Measurements from ENCODE around the gene NRXN3. TPM values are rescaled to one million over a fixed set of nuclear protein-coding genes. Genes with fewer than 3 reads are reported as not detected.

Gene NRXN3
- polyA plus RNA-seq, 1 of the 3 experiments (the other 2 are of a cell fraction), result 1.6 TPM

DNA sequence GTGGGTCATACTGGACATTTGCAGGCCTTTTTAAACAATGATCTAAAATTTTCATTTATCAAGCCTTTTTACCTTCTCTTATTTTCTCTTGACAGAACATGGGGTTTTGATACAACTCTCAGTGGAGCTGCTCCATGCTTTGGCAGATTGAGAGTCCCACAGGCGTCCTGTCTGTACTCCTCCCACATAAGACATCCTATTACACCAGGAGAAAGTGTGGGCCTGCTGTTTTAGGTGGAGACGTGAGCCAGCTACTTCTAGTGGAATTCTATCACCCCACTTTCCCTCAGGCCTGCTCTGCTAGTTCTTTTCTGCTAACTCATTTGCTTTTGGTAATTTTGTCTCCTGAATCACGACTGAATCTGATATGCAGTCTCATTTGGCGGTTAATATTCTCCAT lies 33.5 kb upstream of the NRXN3 start (continued):
- TF ChIP-seq, protein P1, sequence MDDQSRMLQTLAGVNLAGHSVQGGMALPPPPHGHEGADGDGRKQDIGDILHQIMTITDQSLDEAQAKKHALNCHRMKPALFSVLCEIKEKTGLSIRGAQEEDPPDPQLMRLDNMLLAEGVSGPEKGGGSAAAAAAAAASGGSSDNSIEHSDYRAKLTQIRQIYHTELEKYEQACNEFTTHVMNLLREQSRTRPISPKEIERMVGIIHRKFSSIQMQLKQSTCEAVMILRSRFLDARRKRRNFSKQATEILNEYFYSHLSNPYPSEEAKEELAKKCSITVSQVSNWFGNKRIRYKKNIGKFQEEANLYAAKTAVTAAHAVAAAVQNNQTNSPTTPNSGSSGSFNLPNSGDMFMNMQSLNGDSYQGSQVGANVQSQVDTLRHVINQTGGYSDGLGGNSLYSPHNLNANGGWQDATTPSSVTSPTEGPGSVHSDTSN (IDR thresholded peaks at IDR 0.05), result no peak

GRCh38 chr14:78141590-78141989 lies 28.6 kb upstream of the NRXN3 start:
- H3K9me2 ChIP-seq, result no peaks in the 10 kb centered on the region
- H3K27ac ChIP-seq (ENCODE audit: low read depth in 2 of 2, low read length in 1 of 2), result no peak overlapping the region
- H3K4me2 ChIP-seq, result no peak overlapping the region
- no peak overlapping the region for H3K4me3 ChIP-seq (ENCODE audit: low read depth in 2 of 2, low read length in 1 of 2)
- no peaks in the 10 kb centered on the region for H3F3A ChIP-seq (replicated peaks; ENCODE audit: insufficient read depth)
- no peak for TF ChIP-seq MEF2A (IDR thresholded peaks at IDR 0.05; ENCODE audit: borderline replicate concordance, low read depth)
- no peak for TF ChIP-seq RCOR1 (IDR thresholded peaks at IDR 0.05; ENCODE audit: low read length)
- TF ChIP-seq, protein P2, sequence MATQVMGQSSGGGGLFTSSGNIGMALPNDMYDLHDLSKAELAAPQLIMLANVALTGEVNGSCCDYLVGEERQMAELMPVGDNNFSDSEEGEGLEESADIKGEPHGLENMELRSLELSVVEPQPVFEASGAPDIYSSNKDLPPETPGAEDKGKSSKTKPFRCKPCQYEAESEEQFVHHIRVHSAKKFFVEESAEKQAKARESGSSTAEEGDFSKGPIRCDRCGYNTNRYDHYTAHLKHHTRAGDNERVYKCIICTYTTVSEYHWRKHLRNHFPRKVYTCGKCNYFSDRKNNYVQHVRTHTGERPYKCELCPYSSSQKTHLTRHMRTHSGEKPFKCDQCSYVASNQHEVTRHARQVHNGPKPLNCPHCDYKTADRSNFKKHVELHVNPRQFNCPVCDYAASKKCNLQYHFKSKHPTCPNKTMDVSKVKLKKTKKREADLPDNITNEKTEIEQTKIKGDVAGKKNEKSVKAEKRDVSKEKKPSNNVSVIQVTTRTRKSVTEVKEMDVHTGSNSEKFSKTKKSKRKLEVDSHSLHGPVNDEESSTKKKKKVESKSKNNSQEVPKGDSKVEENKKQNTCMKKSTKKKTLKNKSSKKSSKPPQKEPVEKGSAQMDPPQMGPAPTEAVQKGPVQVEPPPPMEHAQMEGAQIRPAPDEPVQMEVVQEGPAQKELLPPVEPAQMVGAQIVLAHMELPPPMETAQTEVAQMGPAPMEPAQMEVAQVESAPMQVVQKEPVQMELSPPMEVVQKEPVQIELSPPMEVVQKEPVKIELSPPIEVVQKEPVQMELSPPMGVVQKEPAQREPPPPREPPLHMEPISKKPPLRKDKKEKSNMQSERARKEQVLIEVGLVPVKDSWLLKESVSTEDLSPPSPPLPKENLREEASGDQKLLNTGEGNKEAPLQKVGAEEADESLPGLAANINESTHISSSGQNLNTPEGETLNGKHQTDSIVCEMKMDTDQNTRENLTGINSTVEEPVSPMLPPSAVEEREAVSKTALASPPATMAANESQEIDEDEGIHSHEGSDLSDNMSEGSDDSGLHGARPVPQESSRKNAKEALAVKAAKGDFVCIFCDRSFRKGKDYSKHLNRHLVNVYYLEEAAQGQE (IDR thresholded peaks at IDR 0.05; ENCODE audit: low read depth, low read length), result no peak
- TF ChIP-seq SIN3A (IDR thresholded peaks at IDR 0.05; ENCODE audit: borderline replicate concordance, low read depth, low read length), result no peak
- TF ChIP-seq RAD21 (IDR thresholded peaks at IDR 0.05; ENCODE audit: low read length), result peak; percentile 9; the same call in 1 of the 2 replicates
- no peak for TF ChIP-seq GATA2 (CRISPR knock-in tag; IDR thresholded peaks at IDR 0.05)
- no peak for TF ChIP-seq SMC3 (IDR thresholded peaks at IDR 0.05; ENCODE audit: low read depth, low read length)
- H3K79me2 ChIP-seq (ENCODE audit: insufficient read depth), result no peaks in the 10 kb centered on the region
- no peaks in the 10 kb centered on the region for H3K4me1 ChIP-seq (ENCODE audit: control insufficient read depth in 1 of 2, insufficient read depth in 2 of 2, low read depth in 1 of 2, low read length in 1 of 2)
- no peak for DNase-seq
- POLR2A ChIA-PET, result no interaction called here
- 4% methylated on average over 2 of the region's 2 CpGs for WGBS (ENCODE audit: low lambda C conversion rate)
- no peaks in the 10 kb centered on the region for H3K27me3 ChIP-seq (ENCODE audit: insufficient read depth)
- H4K20me1 ChIP-seq (ENCODE audit: insufficient read depth), result no peaks in the 10 kb centered on the region
- no peaks in the 10 kb centered on the region for H3K9me3 ChIP-seq
- H2AFZ ChIP-seq (ENCODE audit: low read depth), result no peak overlapping the region
- no peaks in the 10 kb centered on the region for H3K36me3 ChIP-seq (replicated peaks in 1 of 2; ENCODE audit: control insufficient read depth in 1 of 2, insufficient read depth in 2 of 2, low read length in 1 of 2)
- CTCF ChIA-PET, result interaction anchor here (0.7 kb wide), 1 partner anchor 456 kb away, joined by 3 read pairs; no protein-coding TSS in a partner anchor
- no peak overlapping the region for H3K9ac ChIP-seq

GRCh38 chr14:78142998-78143397 lies 27.2 kb upstream of the NRXN3 start:
- no peaks in the 10 kb centered on the region for H3K4me1 ChIP-seq (ENCODE audit: control insufficient read depth in 1 of 2, insufficient read depth in 2 of 2, low read depth in 1 of 2, low read length in 1 of 2)
- no peaks in the 10 kb centered on the region for H3F3A ChIP-seq (replicated peaks; ENCODE audit: insufficient read depth)
- H3K27ac ChIP-seq (ENCODE audit: low read depth in 2 of 2, low read length in 1 of 2), result no peak overlapping the region
- H3K79me2 ChIP-seq (ENCODE audit: insufficient read depth), result no peaks in the 10 kb centered on the region
- ChIA-PET POLR2A (no interaction called here), CTCF (no interaction called here)
- H4K20me1 ChIP-seq (ENCODE audit: insufficient read depth), result no peaks in the 10 kb centered on the region
- H2AFZ ChIP-seq (ENCODE audit: low read depth), result no peak overlapping the region
- H3K9me2 ChIP-seq, result no peaks in the 10 kb centered on the region
- no peaks in the 10 kb centered on the region for H3K27me3 ChIP-seq (ENCODE audit: insufficient read depth)
- H3K4me3 ChIP-seq (ENCODE audit: low read depth in 2 of 2, low read length in 1 of 2), result no peak overlapping the region
- H3K36me3 ChIP-seq (replicated peaks in 1 of 2; ENCODE audit: control insufficient read depth in 1 of 2, insufficient read depth in 2 of 2, low read length in 1 of 2), result no peaks in the 10 kb centered on the region
- TF ChIP-seq SMC3 (IDR thresholded peaks at IDR 0.05; ENCODE audit: low read depth, low read length), result no peak
- TF ChIP-seq FOXM1 (IDR thresholded peaks at IDR 0.05; ENCODE audit: low read depth), result no peak
- no peak for TF ChIP-seq NRF1 (IDR thresholded peaks at IDR 0.05; ENCODE audit: low read depth, low read length)
- TF ChIP-seq, protein P1 (IDR thresholded peaks at IDR 0.05), result no peak
- TF ChIP-seq FOSL2 (IDR thresholded peaks at IDR 0.05; ENCODE audit: borderline replicate concordance, low read depth), result no peak
- TF ChIP-seq, protein P3, sequence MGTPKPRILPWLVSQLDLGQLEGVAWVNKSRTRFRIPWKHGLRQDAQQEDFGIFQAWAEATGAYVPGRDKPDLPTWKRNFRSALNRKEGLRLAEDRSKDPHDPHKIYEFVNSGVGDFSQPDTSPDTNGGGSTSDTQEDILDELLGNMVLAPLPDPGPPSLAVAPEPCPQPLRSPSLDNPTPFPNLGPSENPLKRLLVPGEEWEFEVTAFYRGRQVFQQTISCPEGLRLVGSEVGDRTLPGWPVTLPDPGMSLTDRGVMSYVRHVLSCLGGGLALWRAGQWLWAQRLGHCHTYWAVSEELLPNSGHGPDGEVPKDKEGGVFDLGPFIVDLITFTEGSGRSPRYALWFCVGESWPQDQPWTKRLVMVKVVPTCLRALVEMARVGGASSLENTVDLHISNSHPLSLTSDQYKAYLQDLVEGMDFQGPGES (IDR thresholded peaks at IDR 0.05; ENCODE audit: low read depth, low read length), result no peak
- TF ChIP-seq RAD21 (IDR thresholded peaks at IDR 0.05; ENCODE audit: low read length), result no peak
- H3K4me2 ChIP-seq, result no peak overlapping the region
- H3K9ac ChIP-seq, result no peak overlapping the region
- DNase-seq, result no peak
- no peaks in the 10 kb centered on the region for H3K9me3 ChIP-seq
- 59% methylated on average over 5 of the region's 5 CpGs for WGBS (ENCODE audit: low lambda C conversion rate)

Measured in SK-N-SH (cell line).